Measurements from ENCODE around the gene GJD2.

The GJD2 gene

GRCh38 chr15:34789326-34789725, 34.5 kb upstream of the GJD2 start:
- no peak overlapping the region for H3K4me3 ChIP-seq (ENCODE audit: low read length)
- TF ChIP-seq ZNF274 (IDR thresholded peaks at IDR 0.05; ENCODE audit: low read depth, low read length), result no peak

- TF ChIP-seq ZNF274 (IDR thresholded peaks at IDR 0.05; ENCODE audit: low read depth, low read length), result no peak
- H3K4me3 ChIP-seq (ENCODE audit: low read length), result no peak overlapping the region
Observed at GRCh38 chr15:34786206-34786605, 31.4 kb upstream of the GJD2 start.

GRCh38 chr15:34783991-34784390, 29.2 kb upstream of the GJD2 start:
- TF ChIP-seq ZNF274 (IDR thresholded peaks at IDR 0.05; ENCODE audit: low read depth, low read length), result no peak
- no peak overlapping the region for H3K4me3 ChIP-seq (ENCODE audit: low read length)

- no peak for TF ChIP-seq ZNF274 (IDR thresholded peaks at IDR 0.05; ENCODE audit: low read depth, low read length)
- no peak overlapping the region for H3K4me3 ChIP-seq (ENCODE audit: low read length)
Observed at GRCh38 chr15:34783431-34783830, 28.6 kb upstream of the GJD2 start.

- H3K4me3 ChIP-seq (ENCODE audit: low read length), result no peak overlapping the region
- TF ChIP-seq ZNF274 (IDR thresholded peaks at IDR 0.05; ENCODE audit: low read depth, low read length), result no peak
Observed at GRCh38 chr15:34782901-34783300, 28.1 kb upstream of the GJD2 start.

GRCh38 chr15:34780725-34781124, 25.9 kb upstream of the GJD2 start:
- H3K4me3 ChIP-seq (ENCODE audit: low read length), result no peak overlapping the region
- TF ChIP-seq ZNF274 (IDR thresholded peaks at IDR 0.05; ENCODE audit: low read depth, low read length), result no peak

GRCh38 chr15:34776606-34777105, 21.9 kb upstream of the GJD2 start:
- TF ChIP-seq ZNF274 (IDR thresholded peaks at IDR 0.05; ENCODE audit: low read depth, low read length), result no peak
- H3K4me3 ChIP-seq (ENCODE audit: low read length), result no peak overlapping the region

- no peak for TF ChIP-seq ZNF274 (IDR thresholded peaks at IDR 0.05; ENCODE audit: low read depth, low read length)
Observed at GRCh38 chr15:34773917-34774316, 19.1 kb upstream of the GJD2 start.

GRCh38 chr15:34773013-34773412, 18.2 kb upstream of the GJD2 start:
- no peak overlapping the region for H3K4me3 ChIP-seq (ENCODE audit: low read length)
- no peak for TF ChIP-seq ZNF274 (IDR thresholded peaks at IDR 0.05; ENCODE audit: low read depth, low read length)

More at GRCh38 chr15:34773917-34774316, 19.1 kb upstream of the GJD2 start:
- no peak overlapping the region for H3K4me3 ChIP-seq (ENCODE audit: low read length)

DNA sequence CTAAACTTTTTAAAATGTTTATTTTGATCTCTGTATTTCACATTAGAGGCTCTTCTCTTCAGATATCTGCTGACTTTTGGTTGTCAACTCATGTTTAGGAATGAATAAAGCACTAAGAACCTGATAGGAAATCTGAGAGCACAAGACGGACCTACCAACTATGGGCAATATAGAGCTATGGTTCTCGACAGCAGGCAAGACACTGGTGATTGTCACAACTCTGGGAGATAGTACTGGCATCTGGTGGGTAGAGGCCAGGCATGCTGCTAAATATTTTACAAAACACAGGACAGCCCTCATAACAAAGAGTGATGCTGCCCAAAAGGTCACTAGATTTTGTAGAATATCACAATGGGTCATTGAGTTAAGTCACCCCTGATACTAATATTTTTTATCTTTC, 17.5 kb upstream of the GJD2 start:
- no peak overlapping the region for H3K4me3 ChIP-seq (ENCODE audit: low read length)
- no peak for TF ChIP-seq ZNF274 (IDR thresholded peaks at IDR 0.05; ENCODE audit: low read depth, low read length)

DNA sequence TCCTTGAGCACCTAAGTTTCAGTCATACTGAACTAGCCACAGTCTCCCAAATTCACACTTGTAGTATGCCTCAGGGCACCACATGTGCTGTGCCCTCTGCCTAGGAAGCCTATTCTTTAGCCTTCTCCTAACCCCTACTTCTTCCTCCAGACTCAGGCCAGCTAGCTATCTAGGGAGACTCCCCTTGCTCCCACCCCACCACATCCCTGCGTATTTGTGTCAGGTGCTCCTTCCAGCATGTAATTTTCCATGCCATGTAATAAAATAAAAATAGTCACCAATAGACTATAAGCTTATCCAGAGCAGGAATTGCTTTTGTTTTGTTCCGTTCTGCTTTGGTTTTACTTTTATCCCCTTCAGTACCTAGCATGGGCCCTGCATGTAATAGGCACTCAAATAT, 14.9 kb upstream of the GJD2 start:
- H3K4me3 ChIP-seq (ENCODE audit: low read length), result no peak overlapping the region
- no peak for TF ChIP-seq ZNF274 (IDR thresholded peaks at IDR 0.05; ENCODE audit: low read depth, low read length)

- no peak overlapping the region for H3K4me3 ChIP-seq (ENCODE audit: low read length)
- TF ChIP-seq ZNF274 (IDR thresholded peaks at IDR 0.05; ENCODE audit: low read depth, low read length), result no peak
Observed at GRCh38 chr15:34768530-34768929, 13.7 kb upstream of the GJD2 start.

DNA sequence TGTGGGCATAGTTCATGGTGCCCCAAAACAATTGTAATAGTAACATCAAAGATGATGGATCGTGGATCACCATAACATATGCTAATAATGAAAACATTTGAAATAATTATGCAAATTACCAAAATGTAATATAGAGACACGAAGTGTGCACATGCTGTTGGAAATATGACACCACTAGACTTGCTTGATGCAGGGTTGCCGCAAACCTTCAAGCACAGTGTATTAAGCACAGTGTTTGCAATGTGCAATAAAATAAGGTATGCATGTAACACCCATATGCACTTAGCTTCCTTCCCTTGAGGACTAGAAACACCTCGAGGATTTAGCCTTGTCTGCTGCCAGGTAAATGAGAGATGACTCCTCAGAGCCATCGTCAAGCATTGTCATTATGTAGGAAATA, 10.9 kb upstream of the GJD2 start:
- H3K4me3 ChIP-seq (ENCODE audit: low read length), result no peak overlapping the region
- no peak for TF ChIP-seq ZNF274 (IDR thresholded peaks at IDR 0.05; ENCODE audit: low read depth, low read length)

DNA sequence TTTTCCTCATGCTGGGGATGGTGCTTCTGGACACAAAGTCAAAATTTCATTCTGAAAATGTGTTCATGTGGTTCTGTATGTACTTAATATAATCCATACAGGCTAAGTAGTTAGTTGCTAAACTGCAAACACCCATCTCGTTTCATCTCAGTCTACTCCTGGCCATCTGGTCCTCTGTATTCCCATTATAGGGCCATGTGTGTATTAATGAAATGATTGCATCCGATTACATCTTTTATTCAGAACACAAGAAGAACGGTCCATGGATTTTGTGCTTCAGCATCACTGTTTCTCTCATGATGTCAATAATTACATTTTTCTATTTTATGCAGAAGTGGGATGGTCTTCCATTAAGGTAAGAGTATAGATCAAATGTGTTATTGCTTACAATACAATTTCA, 6.1 kb upstream of the GJD2 start:
- H3K4me3 ChIP-seq (ENCODE audit: low read length), result no peak overlapping the region
- TF ChIP-seq ZNF274 (IDR thresholded peaks at IDR 0.05; ENCODE audit: low read depth, low read length), result no peak

DNA sequence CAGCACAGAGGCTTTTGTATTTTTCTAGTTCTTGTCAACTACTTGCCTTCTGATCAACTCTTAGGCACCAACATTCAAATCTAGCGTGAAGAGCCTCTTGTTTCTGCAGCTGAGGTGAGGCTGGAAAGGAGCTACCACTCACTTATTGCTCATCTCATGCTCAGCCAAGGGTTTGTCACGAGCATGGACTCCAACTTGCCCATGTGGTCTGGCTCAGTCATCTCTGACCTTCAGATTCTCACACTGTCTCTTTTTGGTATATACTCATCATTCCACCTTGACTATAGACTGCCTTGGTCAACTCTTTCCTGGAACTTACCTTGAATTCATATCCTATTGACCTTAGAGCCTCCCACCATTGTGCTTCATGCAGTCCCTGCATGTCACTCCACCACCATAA, 5.2 kb upstream of the GJD2 start:
- TF ChIP-seq ZNF274 (IDR thresholded peaks at IDR 0.05; ENCODE audit: low read depth, low read length), result no peak
- H3K4me3 ChIP-seq (ENCODE audit: low read length), result no peak overlapping the region

DNA sequence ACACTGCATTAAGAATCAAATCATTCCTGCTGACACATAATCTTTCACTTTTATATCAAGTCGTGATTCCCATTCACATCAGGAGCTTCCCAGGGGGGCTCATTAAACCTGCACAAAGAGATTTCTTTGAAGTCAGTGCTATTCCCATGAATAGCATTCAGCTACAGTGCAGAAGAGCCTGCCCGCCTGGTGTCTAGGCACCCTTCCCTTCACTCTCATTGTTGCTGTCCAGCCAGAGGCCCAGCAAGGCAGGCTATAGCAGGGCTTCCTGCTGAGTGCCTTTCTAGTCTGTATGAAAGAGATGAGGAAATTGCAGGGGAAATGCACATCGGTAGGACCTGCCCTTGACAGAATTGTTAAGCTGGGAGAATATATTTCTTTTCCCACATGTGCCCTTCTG, 4.5 kb upstream of the GJD2 start:
- no peak for TF ChIP-seq ZNF274 (IDR thresholded peaks at IDR 0.05; ENCODE audit: low read depth, low read length)
- no peak overlapping the region for H3K4me3 ChIP-seq (ENCODE audit: low read length)
